ENCODE results near the gene C15orf62.
A peak's percentile ranks its signal among the peaks of the same experiment; 100 is the strongest.

C15orf62 gene

DNA sequence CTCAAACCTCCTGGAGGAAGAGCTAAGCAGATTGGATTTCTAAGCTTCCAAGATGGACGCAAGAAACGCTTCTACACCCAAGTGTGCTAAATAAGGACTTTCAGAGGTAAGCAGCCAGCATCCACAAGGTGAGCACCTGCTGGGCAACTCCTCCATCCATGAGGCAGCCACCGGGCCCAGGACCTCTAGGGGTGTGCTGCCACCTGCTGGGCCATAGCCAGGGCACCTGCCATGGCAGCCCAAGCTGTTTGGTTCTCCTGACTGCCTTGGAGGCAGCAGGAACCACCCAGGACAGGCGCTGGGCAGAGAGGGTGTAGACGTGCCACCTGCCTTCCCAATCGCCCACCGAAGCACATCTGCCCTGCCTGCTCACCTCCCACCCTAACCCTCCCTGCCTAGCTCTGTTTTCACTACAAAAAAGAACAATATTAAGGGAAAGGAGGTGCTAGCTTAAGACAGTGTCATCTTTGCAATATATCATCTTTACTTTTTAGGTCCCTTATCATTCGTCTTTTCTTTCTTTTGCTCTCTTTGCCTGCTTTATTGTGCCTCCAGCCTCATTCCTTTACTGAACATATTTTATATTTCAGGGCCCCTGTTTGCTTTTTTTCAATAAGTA is 12.9 kb downstream of the C15orf62 start:
- DNase-seq (ENCODE audit: low read depth), result peak; percentile 57

DNA sequence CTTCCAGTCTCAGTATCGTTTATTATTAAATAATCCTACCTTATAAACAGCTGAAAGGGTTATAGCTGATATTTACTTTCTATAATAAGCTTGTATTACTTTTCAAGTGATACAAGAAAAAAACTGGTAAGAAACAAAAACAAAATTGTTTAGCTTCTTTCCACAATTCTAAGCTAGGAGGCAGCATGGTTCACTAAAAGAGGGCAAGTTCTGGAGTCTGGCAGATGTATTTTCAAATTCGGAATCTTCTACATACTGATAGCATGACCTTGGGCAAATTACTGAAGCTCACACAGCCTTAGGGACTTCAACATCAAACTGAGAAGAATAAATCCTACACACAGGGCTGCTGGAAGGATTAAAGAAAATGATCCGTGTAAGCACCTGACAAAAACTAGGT is 15.4 kb downstream of the C15orf62 start:
- DNase-seq (ENCODE audit: low read depth), result no peak

DNA sequence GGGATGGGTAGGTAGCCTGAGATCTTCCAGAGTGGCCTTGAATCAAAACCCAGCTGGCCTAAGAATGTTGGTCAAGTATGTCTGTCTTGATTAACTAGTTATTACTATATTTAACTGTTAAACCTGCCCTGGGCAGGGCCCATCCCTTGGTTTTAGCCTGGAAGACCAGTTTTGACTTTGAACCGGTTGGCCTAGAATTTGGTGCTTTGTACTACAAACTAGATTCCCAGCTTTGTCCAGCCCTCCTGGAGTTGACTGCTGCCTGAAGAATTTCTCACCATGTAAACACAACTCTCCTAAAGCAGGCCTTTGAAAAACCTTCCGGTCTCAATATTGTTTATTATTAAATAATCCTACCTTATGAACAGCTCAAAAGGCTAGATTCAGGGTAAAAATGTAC is 16.0 kb downstream of the C15orf62 start:
- no peak for DNase-seq (ENCODE audit: low read depth)

DNA sequence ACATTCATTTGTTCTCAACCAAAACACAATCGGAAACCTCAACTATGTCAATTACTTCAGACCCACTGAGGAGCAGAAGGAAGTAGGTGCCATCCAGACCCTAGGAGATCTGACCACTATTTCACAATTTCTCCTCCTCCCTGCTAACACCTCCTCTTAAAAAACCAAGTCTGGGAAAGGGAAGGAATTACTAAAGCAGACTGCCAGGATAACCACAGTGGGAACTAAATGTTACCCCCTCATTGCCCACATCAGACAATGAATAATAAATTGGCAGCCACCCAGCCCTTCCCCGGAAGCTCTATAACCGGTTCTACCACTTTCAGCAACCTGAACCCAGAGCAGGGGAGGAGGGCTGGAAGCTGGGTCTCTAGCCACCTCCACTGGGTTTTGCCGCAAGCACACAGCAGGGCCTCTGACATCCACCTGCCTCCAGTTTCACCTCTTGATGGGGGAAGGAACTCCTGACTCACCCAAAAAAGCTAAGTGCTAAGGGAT is 17.6 kb downstream of the C15orf62 start:
- no peak for DNase-seq (ENCODE audit: low read depth)

DNA sequence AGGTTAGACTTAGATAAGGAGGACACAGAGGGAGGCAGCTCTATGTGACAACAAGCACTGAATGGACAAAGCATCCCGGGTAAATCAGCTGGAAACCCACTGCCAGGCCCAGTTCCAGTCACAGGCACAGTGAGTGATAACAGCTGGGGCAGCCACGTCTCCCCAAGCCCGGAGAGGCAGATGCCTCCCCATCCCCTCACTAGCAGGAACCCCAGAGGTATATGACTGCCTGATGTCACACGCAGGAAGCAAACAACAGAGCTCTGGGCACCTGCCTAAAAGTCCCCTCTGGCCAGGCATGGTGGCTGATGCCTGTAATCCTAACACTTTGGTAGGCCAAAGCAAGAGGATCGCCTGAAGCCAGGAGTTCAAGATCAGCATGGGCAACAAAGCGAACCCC is 18.2 kb downstream of the C15orf62 start:
- DNase-seq (ENCODE audit: low read depth), result no peak

DNA sequence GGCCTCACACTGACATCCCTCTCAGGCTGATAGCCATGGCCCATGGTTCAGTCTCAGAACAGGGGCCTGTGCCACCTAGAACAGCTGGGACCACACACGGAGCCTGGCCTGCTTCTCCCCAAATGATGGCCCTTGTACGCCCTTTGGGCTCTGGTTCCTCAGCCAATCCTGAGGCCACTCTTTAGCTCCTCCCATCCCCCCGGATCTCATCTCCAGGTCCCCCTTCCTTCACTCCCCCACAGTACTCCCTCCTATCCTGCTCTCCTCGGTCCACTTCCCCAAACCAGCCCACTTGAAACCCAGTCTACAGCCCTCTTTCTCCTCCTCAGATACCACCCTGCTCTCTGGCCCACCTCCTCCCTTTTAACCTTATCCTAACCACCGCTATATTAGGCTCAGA is 19.3 kb downstream of the C15orf62 start:
- no peak for DNase-seq (ENCODE audit: low read depth)

GRCh38 chr15:40789999-40790398 is 20.2 kb downstream of the C15orf62 start:
- no peak for DNase-seq (ENCODE audit: low read depth)

DNA sequence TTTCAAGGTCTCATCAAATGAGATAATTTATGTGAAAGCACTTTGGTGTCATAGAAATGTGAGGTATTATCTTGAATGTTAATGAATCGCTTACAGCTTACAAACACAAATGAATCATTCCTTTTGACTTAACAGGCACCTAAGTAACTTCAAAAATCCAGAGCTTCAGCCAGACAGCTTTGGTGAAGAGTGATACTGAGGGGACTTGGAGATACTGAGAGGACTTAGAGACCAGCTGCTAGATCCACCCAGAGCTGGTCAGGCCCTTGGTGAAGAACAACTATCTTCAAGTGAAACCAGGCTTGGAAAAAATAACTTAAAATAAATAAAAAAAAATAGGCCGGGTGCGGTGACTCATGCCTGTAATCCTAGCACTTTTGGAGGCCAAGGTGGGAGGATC is 20.9 kb downstream of the C15orf62 start:
- DNase-seq (ENCODE audit: low read depth), result no peak

- no peak for DNase-seq (ENCODE audit: low read depth)
Observed at GRCh38 chr15:40792394-40792793, 22.6 kb downstream of the C15orf62 start.

DNA sequence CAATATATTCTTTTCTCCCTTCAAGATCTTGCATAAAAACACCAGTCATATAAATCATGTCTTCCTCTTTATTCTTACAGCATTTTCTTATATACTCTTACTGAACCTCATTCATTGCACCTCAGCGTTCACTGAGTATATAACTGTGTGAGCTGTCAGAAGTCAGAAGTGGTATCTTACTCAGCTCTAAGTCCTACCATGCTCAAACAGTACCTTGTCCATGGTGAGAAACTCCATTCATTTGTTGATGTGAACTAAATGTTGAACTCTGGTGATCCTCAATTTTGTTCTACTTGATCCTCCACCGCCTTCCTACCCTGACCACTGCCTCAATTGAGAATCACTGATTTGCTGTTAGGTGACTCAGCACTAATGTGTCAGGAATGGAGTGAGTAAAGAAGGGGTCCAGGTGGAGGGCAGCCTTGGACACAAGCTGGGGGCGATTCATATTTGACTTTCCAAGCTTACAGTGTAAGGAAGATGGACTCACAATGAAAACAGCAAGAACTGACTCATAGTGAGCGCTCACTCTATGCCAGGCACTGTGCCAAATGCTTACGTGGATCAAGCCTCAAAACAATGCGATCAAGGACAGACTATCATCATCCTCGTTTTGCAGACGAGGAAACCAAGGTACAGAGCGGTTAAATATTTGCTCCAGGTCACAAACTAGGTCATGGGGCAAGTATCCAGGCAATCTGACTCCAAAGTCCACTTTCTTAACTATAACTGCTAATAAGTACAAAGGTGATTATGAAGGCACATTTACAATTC is 23.6 kb downstream of the C15orf62 start:
- DNase-seq (ENCODE audit: low read depth), result no peak

- no peak for DNase-seq (ENCODE audit: low read depth)
Observed at GRCh38 chr15:40796041-40796440, 26.3 kb downstream of the C15orf62 start.

DNA sequence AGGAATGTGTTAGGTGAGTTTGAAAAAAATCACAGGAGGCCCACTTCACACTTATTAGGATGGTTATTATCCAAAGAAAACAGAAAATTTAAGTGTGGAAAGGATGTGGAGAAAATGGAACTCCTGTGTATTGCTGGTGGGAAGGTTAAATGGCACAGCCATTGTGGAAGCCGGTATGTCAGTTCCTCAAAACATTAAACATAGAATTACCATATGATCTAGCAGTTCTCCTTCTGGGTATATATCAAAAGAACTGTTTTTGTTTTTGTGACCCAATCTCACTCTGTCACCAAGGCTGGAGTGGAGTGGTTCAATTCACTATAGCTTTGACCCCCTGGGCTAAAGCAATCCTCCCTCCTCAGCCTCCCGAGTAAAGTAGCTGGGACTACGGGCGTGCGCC is 26.7 kb downstream of the C15orf62 start:
- DNase-seq (ENCODE audit: low read depth), result no peak

- no peak for DNase-seq (ENCODE audit: low read depth)
Observed at GRCh38 chr15:40799523-40799922, 29.7 kb downstream of the C15orf62 start.

GRCh38 chr15:40803076-40803475 is 33.3 kb downstream of the C15orf62 start:
- no peak for DNase-seq (ENCODE audit: low read depth)

DNA sequence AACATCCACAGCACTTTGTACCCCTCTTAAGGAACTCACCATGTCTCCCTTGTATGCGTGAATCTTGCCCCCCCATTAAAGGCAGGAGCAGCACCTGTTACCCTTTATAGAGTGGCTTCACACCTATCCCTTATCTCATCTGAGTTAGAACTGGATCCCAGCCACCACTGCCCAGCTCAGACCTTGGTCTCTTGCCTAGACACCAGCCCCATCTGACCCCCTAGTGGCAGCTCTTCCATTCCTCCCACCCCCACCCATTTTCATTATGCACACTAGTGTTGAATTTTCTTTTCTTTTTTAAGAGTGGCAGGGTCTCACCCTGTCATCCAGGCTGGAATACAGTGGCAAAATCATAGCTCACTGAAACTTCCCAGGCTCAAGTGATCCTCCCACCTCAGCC is 33.9 kb downstream of the C15orf62 start:
- no peak for DNase-seq (ENCODE audit: low read depth)

DNA sequence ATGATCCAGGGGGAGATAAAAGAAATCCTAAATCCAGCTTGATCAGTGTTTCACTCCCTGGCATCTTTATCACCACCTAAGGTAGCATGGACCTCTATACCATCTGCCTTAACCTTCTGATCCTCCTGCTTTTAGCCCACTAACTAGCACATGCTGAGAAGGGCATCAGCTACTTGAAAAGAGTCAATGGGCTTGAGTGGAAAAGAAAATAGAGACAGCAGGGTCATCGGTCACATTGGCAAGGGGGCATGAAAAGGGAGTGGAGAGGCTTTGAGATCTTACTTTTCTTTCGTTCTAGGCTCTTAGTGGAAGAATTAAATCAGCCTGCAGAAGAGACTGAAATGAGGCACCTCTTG is 36.9 kb downstream of the C15orf62 start:
- DNase-seq (ENCODE audit: low read depth), result no peak

DNA sequence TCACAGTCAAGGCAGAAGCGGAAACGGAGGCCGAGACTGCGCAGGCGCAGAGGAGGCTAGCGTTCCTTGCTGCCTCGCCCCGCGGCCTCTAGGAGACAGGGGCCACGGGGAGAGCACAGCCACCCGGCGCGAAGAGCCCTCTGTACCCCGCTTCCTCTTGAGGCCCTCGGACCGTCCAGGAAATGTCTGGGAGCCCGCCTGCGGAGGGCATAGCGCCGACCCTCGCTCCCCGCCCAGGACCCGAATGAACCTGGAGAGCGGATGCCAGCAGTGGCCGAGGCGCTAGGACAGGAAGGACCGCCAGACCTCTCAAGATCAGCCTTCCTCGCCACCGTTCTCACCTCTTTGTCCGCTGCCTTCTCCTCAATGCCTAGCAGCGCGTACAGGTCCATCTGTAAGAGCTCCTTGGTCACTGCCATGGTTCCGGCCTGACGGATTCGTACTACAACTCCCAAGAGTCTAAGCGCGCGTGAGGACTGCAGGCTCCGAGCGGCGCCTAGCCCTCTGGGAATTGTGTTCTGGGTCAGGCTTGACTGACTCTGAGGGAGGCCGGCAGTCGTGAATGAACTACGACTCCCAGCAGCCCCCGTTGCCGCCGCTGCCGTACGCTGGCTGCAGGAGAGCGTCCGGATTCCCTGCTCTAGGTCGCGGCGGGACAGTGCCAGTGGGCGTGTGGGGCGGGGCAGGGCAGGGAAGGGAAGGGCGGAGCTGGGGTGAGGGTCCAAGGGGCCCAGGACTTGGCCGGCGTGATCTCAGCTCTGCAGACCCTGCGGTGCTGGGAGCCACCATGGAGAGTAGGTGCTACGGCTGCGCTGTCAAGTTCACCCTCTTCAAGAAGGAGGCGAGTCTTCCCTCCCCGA is 37.5 kb downstream of the C15orf62 start, which contains the start of the genes DNAJC17 and ZFYVE19:
Gene DNAJC17, minus strand, starts transcription at position 446 of the 860 bp plus-strand sequence. Its CDS starts 27 bp downstream, at position 419.
Gene ZFYVE19, plus strand, starts transcription at position 62 of the 860 bp plus-strand sequence. Its CDS starts 501 bp downstream, at position 563.
- peak; percentile 88 for DNase-seq (ENCODE audit: low read depth)

GRCh38 chr15:40807888-40808461 is 38.2 kb downstream of the C15orf62 start:
- DNase-seq (ENCODE audit: low read depth), result no peak

GRCh38 chr15:40808861-40809450 is 39.2 kb downstream of the C15orf62 start:
- DNase-seq (ENCODE audit: low read depth), result no peak

DNA sequence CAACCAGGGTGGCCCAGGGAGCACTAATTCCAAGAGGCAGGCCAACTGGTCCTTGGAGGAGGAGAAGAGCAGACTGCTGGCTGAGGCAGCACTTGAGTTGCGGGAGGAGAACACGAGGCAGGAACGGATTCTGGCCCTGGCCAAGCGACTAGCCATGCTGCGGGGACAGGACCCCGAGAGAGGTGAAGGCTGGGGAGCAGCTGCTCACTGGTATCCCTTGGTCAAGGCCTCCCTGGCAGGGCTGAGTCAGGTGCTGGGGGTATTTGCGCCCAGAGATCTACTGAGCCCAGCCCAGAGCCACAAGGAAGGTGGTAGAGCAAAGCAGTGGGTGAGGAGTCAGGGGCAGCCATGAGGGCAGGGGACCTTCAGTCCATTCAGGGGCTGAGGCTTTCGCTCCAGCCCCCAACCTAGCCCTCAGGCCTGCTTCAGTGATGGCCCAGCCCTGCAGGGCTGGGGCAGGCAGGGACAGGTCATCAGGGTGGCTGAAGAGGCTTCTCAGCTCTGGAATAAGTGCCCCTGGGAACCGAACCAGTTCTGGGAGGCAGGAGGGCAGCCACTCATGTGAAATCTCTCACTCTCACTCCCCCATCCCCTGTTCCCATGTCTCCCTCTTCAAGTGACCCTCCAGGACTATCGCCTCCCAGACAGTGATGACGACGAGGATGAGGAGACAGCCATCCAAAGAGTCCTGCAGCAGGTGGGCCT is 43.1 kb downstream of the C15orf62 start:
- no peak for DNase-seq (ENCODE audit: low read depth)

GRCh38 chr15:40815042-40815698 is 45.4 kb downstream of the C15orf62 start:
- no peak for DNase-seq (ENCODE audit: low read depth)

All from stimulated activated CD8-positive, alpha-beta memory T cell treated with anti-CD3 and anti-CD28 coated beads, Interleukin-15, amount 100 ng/mL, for 1 hour (primary cell).